SK-N-SH (cell line): Measurements from ENCODE around the gene STPG1.

Experiments used
- GABPA ChIP-seq: IDR thresholded peaks from 2 replicates; pipeline ENCODE4 v1.4.0; 2012; ENCODE audit warnings: low read depth, mild to moderate bottlenecking
- MXI1 ChIP-seq: IDR thresholded peaks from 2 replicates; pipeline ENCODE4 v1.6.1; 2012; ENCODE audit warnings: mild to moderate bottlenecking, low read depth, low read length, improper control_type of control experiment
- REST ChIP-seq: IDR thresholded peaks from 2 replicates; pipeline ENCODE4 v1.6.1; 2012; ENCODE audit warnings: mild to moderate bottlenecking, low read depth, low read length, moderate library complexity
- RFX5 ChIP-seq: IDR thresholded peaks from 2 replicates; pipeline ENCODE4 v1.6.1; 2012; ENCODE audit warnings: mild to moderate bottlenecking, improper control_type of control experiment, low read length
- RXRA ChIP-seq: IDR thresholded peaks from 2 replicates; pipeline ENCODE4 v1.4.0; 2012; ENCODE audit warnings: low read depth, mild to moderate bottlenecking, borderline replicate concordance
- TF ChIP-seq, protein P1 (sequence below): fragments of 200-600 bp; sonication (generic); IDR thresholded peaks from 2 replicates; pipeline ENCODE4 v1.6.1; 2017; ENCODE audit warnings: antibody characterized with exemption, mild to moderate bottlenecking, moderate library complexity

GRCh38 chr1:24389231-24389678, 24.3 kb downstream of the STPG1 start:
- TF ChIP-seq MXI1 (no peak), GABPA (no peak), RFX5 (no peak), RXRA (no peak), REST (no peak)
- TF ChIP-seq, protein P1, sequence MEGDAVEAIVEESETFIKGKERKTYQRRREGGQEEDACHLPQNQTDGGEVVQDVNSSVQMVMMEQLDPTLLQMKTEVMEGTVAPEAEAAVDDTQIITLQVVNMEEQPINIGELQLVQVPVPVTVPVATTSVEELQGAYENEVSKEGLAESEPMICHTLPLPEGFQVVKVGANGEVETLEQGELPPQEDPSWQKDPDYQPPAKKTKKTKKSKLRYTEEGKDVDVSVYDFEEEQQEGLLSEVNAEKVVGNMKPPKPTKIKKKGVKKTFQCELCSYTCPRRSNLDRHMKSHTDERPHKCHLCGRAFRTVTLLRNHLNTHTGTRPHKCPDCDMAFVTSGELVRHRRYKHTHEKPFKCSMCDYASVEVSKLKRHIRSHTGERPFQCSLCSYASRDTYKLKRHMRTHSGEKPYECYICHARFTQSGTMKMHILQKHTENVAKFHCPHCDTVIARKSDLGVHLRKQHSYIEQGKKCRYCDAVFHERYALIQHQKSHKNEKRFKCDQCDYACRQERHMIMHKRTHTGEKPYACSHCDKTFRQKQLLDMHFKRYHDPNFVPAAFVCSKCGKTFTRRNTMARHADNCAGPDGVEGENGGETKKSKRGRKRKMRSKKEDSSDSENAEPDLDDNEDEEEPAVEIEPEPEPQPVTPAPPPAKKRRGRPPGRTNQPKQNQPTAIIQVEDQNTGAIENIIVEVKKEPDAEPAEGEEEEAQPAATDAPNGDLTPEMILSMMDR = no peak
